Right hindlimb (tissue), 1 donor: ENCODE results near the gene PBX2.

Source experiments
- DNase-seq: peaks from one replicate; pipeline ENCODE4 v3.0.0-alpha.2; 2018

Gene PBX2

GRCh38 chr6:32170294-32170693 lies 19.7 kb downstream of the PBX2 start:
- no peak for DNase-seq

- DNase-seq = no peak
Observed at GRCh38 chr6:32168807-32169591, 21.0 kb downstream of the PBX2 start.

- no peak for DNase-seq
Observed at GRCh38 chr6:32168350-32168749, 21.7 kb downstream of the PBX2 start.

GRCh38 chr6:32167761-32168262 lies 22.2 kb downstream of the PBX2 start:
- no peak for DNase-seq

- DNase-seq = no peak
Observed at GRCh38 chr6:32167154-32167760, 22.7 kb downstream of the PBX2 start.

GRCh38 chr6:32166411-32167061 lies 23.5 kb downstream of the PBX2 start:
- DNase-seq = no peak

- DNase-seq = no peak
Observed at GRCh38 chr6:32164295-32164694, 25.7 kb downstream of the PBX2 start, which contains the start of gene EGFL8. TSS of gene EGFL8 (plus strand) at chr6:32164595. CDS start at chr6:32166166, 1,571 bp downstream.

GRCh38 chr6:32163559-32164258 lies 26.3 kb downstream of the PBX2 start:
- no peak for DNase-seq

GRCh38 chr6:32158052-32158451 lies 31.9 kb downstream of the PBX2 start:
- no peak for DNase-seq

GRCh38 chr6:32156891-32157290 lies 33.1 kb downstream of the PBX2 start:
- DNase-seq = no peak

- DNase-seq = peak; percentile 82
Observed at GRCh38 chr6:32154514-32155161, 35.4 kb downstream of the PBX2 start.

- peak; percentile 96 for DNase-seq
Observed at GRCh38 chr6:32153564-32154513, 36.2 kb downstream of the PBX2 start, which contains the start of gene PPT2. TSS of gene PPT2 (plus strand) at chr6:32154141. CDS start at chr6:32154595, 454 bp downstream.

GRCh38 chr6:32152769-32153563 lies 37.0 kb downstream of the PBX2 start:
- peak; percentile 27 for DNase-seq

- peak; percentile 33 for DNase-seq
Observed at GRCh38 chr6:32151863-32152768, 37.9 kb downstream of the PBX2 start, which contains the start of gene PRRT1. TSS of gene PRRT1 (minus strand) at chr6:32151939. CDS start at chr6:32151827, 112 bp downstream.

GRCh38 chr6:32151181-32151862 lies 38.7 kb downstream of the PBX2 start:
- DNase-seq = peak; percentile 28

GRCh38 chr6:32149932-32150870 lies 39.8 kb downstream of the PBX2 start:
- peak; percentile 25 for DNase-seq

- no peak for DNase-seq
Observed at GRCh38 chr6:32149092-32149755, 40.8 kb downstream of the PBX2 start.
